ENCODE data around the gene BCKDK. TPM values are rescaled to one million over a fixed set of nuclear protein-coding genes. Genes with fewer than 3 reads are reported as not detected.

BCKDK gene
- total RNA-seq, 3 donors from 2014 or later (not counting 1 experiment from before 2014, with no cell fraction given), result 9.9 to 16.3 (median 12.1) TPM

- H3K27ac ChIP-seq (ENCODE audit: low read length), result no peak overlapping the region
- H3K4me3 ChIP-seq (ENCODE audit: low read length), result no peak overlapping the region
- ATAC-seq (no peak), DNase-seq (no peak)
- Mint-ChIP-seq H3K4me1 (peaks cover 59 to 62% of the 10 kb centered on the region in 2 donors), H3K27me3 (ENCODE audit: low read depth in 2 of 2) (no peaks in the 10 kb centered on the region), H3K4me3 (no peak overlapping the region), H3K36me3 (no peaks in the 10 kb centered on the region), H3K27ac (peak overlapping the region in 1 of 2 donors; percentile 49), H3K9me3 (no peaks in the 10 kb centered on the region)
- H3K36me3 ChIP-seq (ENCODE audit: control insufficient read depth, insufficient read depth, low read length), result no peaks in the 10 kb centered on the region
- no peaks in the 10 kb centered on the region for H3K27me3 ChIP-seq (ENCODE audit: control insufficient read depth, insufficient read depth, low read length)
- 97% methylated on average over 2 of the region's 3 CpGs for WGBS (ENCODE audit: insufficient coverage)
- TF ChIP-seq CTCF (IDR thresholded peaks at IDR 0.05), result no peak
- H3K9me3 ChIP-seq (ENCODE audit: control insufficient read depth, insufficient read depth, low read length), result no peaks in the 10 kb centered on the region
- intact Hi-C loops (cut with micrococcal nuclease), result no loop called here
- peaks cover 47% of the 10 kb centered on the region for H3K4me1 ChIP-seq (ENCODE audit: control insufficient read depth, insufficient read depth, low read length)
These were observed 40.8 kb upstream of the BCKDK start for GRCh38 chr16:31067342-31067741.

- no peak for ATAC-seq
- no peaks in the 10 kb centered on the region for H3K9me3 Mint-ChIP-seq
- no peak overlapping the region for H3K4me3 ChIP-seq (ENCODE audit: low read length)
- peak overlapping the region; percentile 95 to 97 for H3K27ac Mint-ChIP-seq
- H3K4me1 Mint-ChIP-seq, result peaks cover 45 to 47% of the 10 kb centered on the region in 2 donors
- H3K4me1 ChIP-seq (ENCODE audit: control insufficient read depth, insufficient read depth, low read length), result peaks cover 23% of the 10 kb centered on the region
- no peak for DNase-seq
- H3K4me3 Mint-ChIP-seq, result peak overlapping the region; percentile 97
- H3K27me3 ChIP-seq (ENCODE audit: control insufficient read depth, insufficient read depth, low read length), result no peaks in the 10 kb centered on the region
- no peaks in the 10 kb centered on the region for H3K36me3 Mint-ChIP-seq
- TF ChIP-seq CTCF (IDR thresholded peaks at IDR 0.05), result no peak
- H3K27ac ChIP-seq (ENCODE audit: low read length), result peak overlapping the region; percentile 36
- peaks cover 8% of the 10 kb centered on the region for H3K36me3 ChIP-seq (ENCODE audit: control insufficient read depth, insufficient read depth, low read length)
- no peaks in the 10 kb centered on the region for H3K9me3 ChIP-seq (ENCODE audit: control insufficient read depth, insufficient read depth, low read length)
- WGBS (ENCODE audit: insufficient coverage), result 80% methylated on average over 4 of the region's 4 CpGs
- no peaks in the 10 kb centered on the region for H3K27me3 Mint-ChIP-seq (ENCODE audit: low read depth in 2 of 2)
- intact Hi-C loops (cut with micrococcal nuclease), result no loop called here
These were observed 36.3 kb upstream of the BCKDK start for GRCh38 chr16:31071861-31072260.

- Mint-ChIP-seq H3K36me3 (peaks cover under 1% of the 10 kb centered on the region), H3K9me3 (no peaks in the 10 kb centered on the region), H3K27ac (peak overlapping the region; percentile 95 to 97), H3K4me3 (peak overlapping the region; percentile 97), H3K27me3 (ENCODE audit: low read depth in 2 of 2) (no peaks in the 10 kb centered on the region), H3K4me1 (peaks cover 42 to 46% of the 10 kb centered on the region in 2 donors)
- no peaks in the 10 kb centered on the region for H3K9me3 ChIP-seq (ENCODE audit: control insufficient read depth, insufficient read depth, low read length)
- no peaks in the 10 kb centered on the region for H3K27me3 ChIP-seq (ENCODE audit: control insufficient read depth, insufficient read depth, low read length)
- TF ChIP-seq CTCF (IDR thresholded peaks at IDR 0.05), result no peak
- peaks cover 23% of the 10 kb centered on the region for H3K4me1 ChIP-seq (ENCODE audit: control insufficient read depth, insufficient read depth, low read length)
- peak overlapping the region; percentile 36 for H3K27ac ChIP-seq (ENCODE audit: low read length)
- WGBS (ENCODE audit: insufficient coverage), result 8% methylated on average over 26 of the region's 27 CpGs
- DNase-seq, result peak in 1 of 2 donors; percentile 55
- ATAC-seq, result no peak
- peaks cover 16% of the 10 kb centered on the region for H3K36me3 ChIP-seq (ENCODE audit: control insufficient read depth, insufficient read depth, low read length)
- intact Hi-C loops (cut with micrococcal nuclease), result loop anchor here (1.0 kb wide), 1 partner anchor 39 kb away; the partner anchor contains the start of gene STX4
- peak overlapping the region; percentile 92 for H3K4me3 ChIP-seq (ENCODE audit: low read length)
These were observed 35.5 kb upstream of the BCKDK start for GRCh38 chr16:31072540-31073141.

All from natural killer cell (primary cell).